GM12878 (cell line): Measurements from ENCODE around the gene VAT1. TPM values are rescaled to one million over a fixed set of nuclear protein-coding genes. Genes with fewer than 3 reads are reported as not detected.

Experiments
- BHLHE40 ChIP-seq, 2 experiments: fragments of 450-650 bp in 1 of 2; IDR thresholded peaks; 2 replicates each; pipeline ENCODE4 v1.6.1; 2011 to 2017; ENCODE audit warnings: low read depth in 2 of 2, borderline replicate concordance in 1 of 2, improper control_type of control experiment in 1 of 2, low read length in 1 of 2, mild to moderate bottlenecking in 1 of 2
- EED ChIP-seq: sonication (generic); IDR thresholded peaks from 2 replicates; pipeline ENCODE4 v1.6.1; 2016; ENCODE audit warnings: antibody characterized with exemption, low read depth
- EGR1 ChIP-seq, 2 experiments: IDR thresholded peaks; 1 replicate in 1 of 2; 2 replicates in 1 of 2; pipeline ENCODE4 v1.6.1; 2011 to 2012; ENCODE audit warnings: low read depth in 2 of 2, low read length in 2 of 2, borderline replicate concordance in 1 of 2, mild to moderate bottlenecking in 1 of 2, moderate library complexity in 1 of 2
- EP300 ChIP-seq, 2 experiments: fragments of 150-350 bp in 1 of 2; IDR thresholded peaks; 2 replicates each; pipeline ENCODE4 v1.6.1; 2011 to 2012; ENCODE audit warnings: low read depth in 2 of 2, low read length in 2 of 2, borderline replicate concordance in 1 of 2, improper control_type of control experiment in 1 of 2, inconsistent platforms in 1 of 2; ENCODE audit not compliant: control insufficient read depth in 1 of 2
- ETV6 ChIP-seq, 2 experiments: fragments of 450-650 bp in 1 of 2; IDR thresholded peaks in 1 of 2; conservative IDR thresholded peaks in 1 of 2; 2 replicates each; pipeline ENCODE4 v1.6.1; 2014; ENCODE audit warnings: antibody characterized with exemption in 1 of 2, borderline replicate concordance in 1 of 2, low read depth in 1 of 2, mild to moderate bottlenecking in 1 of 2, moderate library complexity in 1 of 2
- HDGF ChIP-seq: fragments of 450-650 bp; IDR thresholded peaks from 2 replicates; pipeline ENCODE4 v1.6.1; 2016; ENCODE audit warnings: antibody characterized with exemption
- IRF4 ChIP-seq: IDR thresholded peaks from 2 replicates; pipeline ENCODE4 v1.6.1; 2011; ENCODE audit warnings: low read depth, low read length
- MXI1 ChIP-seq: fragments of 150-350 bp; IDR thresholded peaks from 2 replicates; pipeline ENCODE4 v1.6.1; 2011; ENCODE audit warnings: low read depth, mild to moderate bottlenecking, inconsistent platforms, low read length, improper control_type of control experiment
- NBN ChIP-seq: fragments of 450-650 bp; IDR thresholded peaks from 2 replicates; pipeline ENCODE4 v1.6.1; 2016
- PML ChIP-seq: IDR thresholded peaks from 2 replicates; pipeline ENCODE4 v1.6.1; 2012; ENCODE audit warnings: low read length, inconsistent platforms
- POU2F2 ChIP-seq: IDR thresholded peaks from 3 replicates; pipeline ENCODE4 v1.6.1; 2011; ENCODE audit warnings: low read depth, mild to moderate bottlenecking, low read length, borderline replicate concordance
- RB1 ChIP-seq: fragments of 450-650 bp; formaldehyde crosslinking; IDR thresholded peaks from 2 replicates; pipeline ENCODE4 v1.6.1; 2017; ENCODE audit warnings: mild to moderate bottlenecking, borderline replicate concordance
- RFX5 ChIP-seq: IDR thresholded peaks from 2 replicates; pipeline ENCODE4 v1.6.1; 2011; ENCODE audit warnings: low read depth, low read length, improper control_type of control experiment
- SMARCA5 ChIP-seq: fragments of 450-650 bp; IDR thresholded peaks from 2 replicates; pipeline ENCODE4 v1.6.1; 2017; ENCODE audit warnings: mild to moderate bottlenecking
- SMC3 ChIP-seq: IDR thresholded peaks from 2 replicates; pipeline ENCODE4 v1.6.1; 2011; ENCODE audit warnings: low read length, improper control_type of control experiment, borderline replicate concordance
- STAT3 ChIP-seq: IDR thresholded peaks from 2 replicates; pipeline ENCODE4 v1.6.1; 2011; ENCODE audit warnings: low read depth, low read length, improper control_type of control experiment
- SUPT20H ChIP-seq: IDR thresholded peaks from 2 replicates; pipeline ENCODE4 v1.6.1; 2011; ENCODE audit warnings: low read depth, mild to moderate bottlenecking, low read length, moderate library complexity, borderline replicate concordance; ENCODE audit not compliant: control insufficient read depth
- TAF1 ChIP-seq: IDR thresholded peaks from 2 replicates; pipeline ENCODE4 v1.6.1; 2011; ENCODE audit warnings: mild to moderate bottlenecking, low read depth, low read length, borderline replicate concordance
- YBX1 ChIP-seq: fragments of 450-650 bp; IDR thresholded peaks from 2 replicates; pipeline ENCODE4 v1.6.1; 2016; ENCODE audit warnings: antibody characterized with exemption
- ZBED1 ChIP-seq: IDR thresholded peaks from 2 replicates; pipeline ENCODE4 v1.6.1; 2016; ENCODE audit warnings: borderline replicate concordance
- ZNF24 ChIP-seq: fragments of 450-650 bp; IDR thresholded peaks from 2 replicates; pipeline ENCODE4 v1.6.1; 2017; ENCODE audit warnings: antibody characterized with exemption, mild to moderate bottlenecking
- polyA plus RNA-seq, 11 experiments: library from polyadenylated mRNA; depleted of rRNA in 4 of 11; unstranded in 6 of 11; stranded (reverse) in 5 of 11; fragments of >200 nt; fragmentation: Nextera tagmentation in 4 of 11; fragmentation: Illumina TruSeq in 1 of 11; extraction: Ambion mirVana in 4 of 11; extraction: Trizol in 1 of 11; gene quantifications; 1 replicate in 1 of 11; 2 replicates in 10 of 11; pipeline versions ENCODE4 v1.2.1 to v1.2.3, GENCODE V29; 2011 to 2016; ENCODE audit warnings: inconsistent platforms in 2 of 11, missing spikeins in 2 of 11, low read depth in 1 of 11
- total RNA-seq, 4 experiments: library from RNA; depleted of rRNA in 3 of 4; stranded (reverse); fragments of >200 nt in 3 of 4; fragmentation: Illumina TruSeq in 1 of 4; extraction: Trizol in 1 of 4; gene quantifications; 2 replicates each; pipeline versions ENCODE4 v1.2.1 to v1.2.3, GENCODE V29; 2013 to 2021
- TF ChIP-seq, protein P1 (sequence below): fragments of 450-650 bp; IDR thresholded peaks from 2 replicates; pipeline ENCODE4 v1.6.1; 2016; ENCODE audit warnings: mild to moderate bottlenecking, moderate library complexity, borderline replicate concordance
- TF ChIP-seq, protein P2 (sequence below), 3 experiments: IDR thresholded peaks in 2 of 3; conservative IDR thresholded peaks in 1 of 3; 2 replicates each; pipeline ENCODE4 v1.5.1; 2011; ENCODE audit warnings: low read depth in 3 of 3, low read length in 3 of 3, mild to moderate bottlenecking in 3 of 3, control low read depth in 2 of 3, moderate library complexity in 2 of 3, inconsistent platforms in 1 of 3, mixed read lengths in 1 of 3; ENCODE audit not compliant: control insufficient read depth in 2 of 3, insufficient read depth in 1 of 3; ENCODE audit errors: extremely low read depth in 1 of 3

VAT1 gene
- total and polyA plus RNA-seq, 10 of the 15 experiments (the other 5 are each of a cell fraction or from before 2014, with no cell fraction given), result 5.0 to 19.8 (median 8.2) TPM

DNA sequence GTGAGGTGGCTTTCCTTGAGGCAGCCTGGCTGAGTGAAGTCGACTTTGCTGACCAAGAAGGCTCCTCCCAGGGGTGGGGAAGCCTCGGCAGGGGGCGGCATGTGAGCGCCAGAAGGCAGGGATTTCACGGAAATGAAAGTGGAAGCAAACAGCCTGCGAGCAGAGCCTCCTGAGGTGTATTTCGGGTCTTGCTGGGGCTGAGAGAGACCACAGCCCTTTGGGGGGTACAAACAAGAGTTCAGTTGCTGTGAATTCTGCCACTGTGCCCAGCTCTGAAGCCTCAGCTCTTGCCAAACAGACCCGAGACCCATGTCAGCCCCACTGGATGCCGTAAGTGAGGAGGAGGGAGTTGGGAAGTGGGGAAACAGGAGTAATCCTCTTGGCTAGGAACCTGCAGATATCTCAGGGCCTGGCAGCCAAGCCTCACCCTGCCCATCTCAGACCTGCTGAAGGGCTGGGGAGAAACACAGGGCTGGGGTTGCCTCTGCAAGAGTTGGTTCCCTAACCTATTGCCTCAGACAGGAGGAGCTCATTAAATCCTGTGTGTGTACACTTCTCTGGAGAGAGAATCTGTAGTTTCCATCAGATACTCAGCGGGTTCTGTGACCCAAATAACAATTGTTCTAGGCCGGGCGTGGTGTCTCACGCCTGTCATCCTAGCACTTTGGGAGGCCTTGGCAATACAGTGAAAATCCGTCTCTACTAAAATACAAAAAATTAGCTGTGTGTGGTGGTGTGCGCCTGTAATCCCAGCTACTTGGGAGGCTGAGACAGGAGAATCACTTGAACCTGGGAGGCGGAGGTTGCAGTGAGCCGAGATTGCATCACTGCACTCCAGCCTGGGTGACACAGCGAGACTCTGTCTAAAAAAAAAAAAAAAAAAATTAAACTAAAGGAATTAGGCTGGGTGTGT, 15.3 kb downstream of the VAT1 start, which contains the start of gene IFI35 (continued):
- TF ChIP-seq STAT3 (0 out of 2 replicates have a peak, but pooled peaks have one; percentile 46), ETV6 (conservative IDR thresholded peaks at IDR 0.05 in 1 of 2, IDR thresholded peaks at IDR 0.05 in 1 of 2; ENCODE audit: borderline replicate concordance in 1 of 2, low read depth in 1 of 2) (peak in 1 of 2 experiments; percentile 80; a peak in 2 of 4 replicates), RFX5 (no peak), ZBED1 (peak; percentile 42; the same call in 1 of the 2 replicates), YBX1 (no peak), NBN (peak; percentile 39), EED (0 out of 2 replicates have a peak, but pooled peaks have one; percentile 26), SMC3 (peak; percentile 41; the same call in 1 of the 2 replicates), SMARCA5 (no peak; the same call in 1 of the 2 replicates), EGR1 (IDR thresholded peaks at IDR 0.05; ENCODE audit: borderline replicate concordance in 1 of 2, low read depth in 2 of 2, low read length in 2 of 2) (0 out of 3 replicates have a peak, but pooled peaks of 1 of the 2 experiments have one; percentile 32), POU2F2 (0 out of 3 replicates have a peak, but pooled peaks have one; percentile 38), EP300 (IDR thresholded peaks at IDR 0.05; ENCODE audit: borderline replicate concordance in 1 of 2, control insufficient read depth in 1 of 2, low read depth in 2 of 2, low read length in 2 of 2) (peak in 1 of 2 experiments; percentile 30; a peak in 1 of 4 replicates), BHLHE40 (IDR thresholded peaks at IDR 0.05; ENCODE audit: borderline replicate concordance in 1 of 2, low read depth in 2 of 2, low read length in 1 of 2) (peak; percentile 75; a peak in 3 of 4 replicates), IRF4 (peak; percentile 38; the same call in 1 of the 2 replicates), SUPT20H (no peak), TAF1 (peak; percentile 58; the same call in 1 of the 2 replicates), ZNF24 (no peak), PML (peak; percentile 76; the same call in 1 of the 2 replicates), RB1 (0 out of 2 replicates have a peak, but pooled peaks have one; percentile 15), HDGF (peak; percentile 82), MXI1 (peak; percentile 89)
- TF ChIP-seq, protein P1, sequence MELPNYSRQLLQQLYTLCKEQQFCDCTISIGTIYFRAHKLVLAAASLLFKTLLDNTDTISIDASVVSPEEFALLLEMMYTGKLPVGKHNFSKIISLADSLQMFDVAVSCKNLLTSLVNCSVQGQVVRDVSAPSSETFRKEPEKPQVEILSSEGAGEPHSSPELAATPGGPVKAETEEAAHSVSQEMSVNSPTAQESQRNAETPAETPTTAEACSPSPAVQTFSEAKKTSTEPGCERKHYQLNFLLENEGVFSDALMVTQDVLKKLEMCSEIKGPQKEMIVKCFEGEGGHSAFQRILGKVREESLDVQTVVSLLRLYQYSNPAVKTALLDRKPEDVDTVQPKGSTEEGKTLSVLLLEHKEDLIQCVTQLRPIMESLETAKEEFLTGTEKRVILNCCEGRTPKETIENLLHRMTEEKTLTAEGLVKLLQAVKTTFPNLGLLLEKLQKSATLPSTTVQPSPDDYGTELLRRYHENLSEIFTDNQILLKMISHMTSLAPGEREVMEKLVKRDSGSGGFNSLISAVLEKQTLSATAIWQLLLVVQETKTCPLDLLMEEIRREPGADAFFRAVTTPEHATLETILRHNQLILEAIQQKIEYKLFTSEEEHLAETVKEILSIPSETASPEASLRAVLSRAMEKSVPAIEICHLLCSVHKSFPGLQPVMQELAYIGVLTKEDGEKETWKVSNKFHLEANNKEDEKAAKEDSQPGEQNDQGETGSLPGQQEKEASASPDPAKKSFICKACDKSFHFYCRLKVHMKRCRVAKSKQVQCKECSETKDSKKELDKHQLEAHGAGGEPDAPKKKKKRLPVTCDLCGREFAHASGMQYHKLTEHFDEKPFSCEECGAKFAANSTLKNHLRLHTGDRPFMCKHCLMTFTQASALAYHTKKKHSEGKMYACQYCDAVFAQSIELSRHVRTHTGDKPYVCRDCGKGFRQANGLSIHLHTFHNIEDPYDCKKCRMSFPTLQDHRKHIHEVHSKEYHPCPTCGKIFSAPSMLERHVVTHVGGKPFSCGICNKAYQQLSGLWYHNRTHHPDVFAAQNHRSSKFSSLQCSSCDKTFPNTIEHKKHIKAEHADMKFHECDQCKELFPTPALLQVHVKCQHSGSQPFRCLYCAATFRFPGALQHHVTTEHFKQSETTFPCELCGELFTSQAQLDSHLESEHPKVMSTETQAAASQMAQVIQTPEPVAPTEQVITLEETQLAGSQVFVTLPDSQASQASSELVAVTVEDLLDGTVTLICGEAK, result peak; percentile 32; the same call in 1 of the 2 replicates
- TF ChIP-seq, protein P2, sequence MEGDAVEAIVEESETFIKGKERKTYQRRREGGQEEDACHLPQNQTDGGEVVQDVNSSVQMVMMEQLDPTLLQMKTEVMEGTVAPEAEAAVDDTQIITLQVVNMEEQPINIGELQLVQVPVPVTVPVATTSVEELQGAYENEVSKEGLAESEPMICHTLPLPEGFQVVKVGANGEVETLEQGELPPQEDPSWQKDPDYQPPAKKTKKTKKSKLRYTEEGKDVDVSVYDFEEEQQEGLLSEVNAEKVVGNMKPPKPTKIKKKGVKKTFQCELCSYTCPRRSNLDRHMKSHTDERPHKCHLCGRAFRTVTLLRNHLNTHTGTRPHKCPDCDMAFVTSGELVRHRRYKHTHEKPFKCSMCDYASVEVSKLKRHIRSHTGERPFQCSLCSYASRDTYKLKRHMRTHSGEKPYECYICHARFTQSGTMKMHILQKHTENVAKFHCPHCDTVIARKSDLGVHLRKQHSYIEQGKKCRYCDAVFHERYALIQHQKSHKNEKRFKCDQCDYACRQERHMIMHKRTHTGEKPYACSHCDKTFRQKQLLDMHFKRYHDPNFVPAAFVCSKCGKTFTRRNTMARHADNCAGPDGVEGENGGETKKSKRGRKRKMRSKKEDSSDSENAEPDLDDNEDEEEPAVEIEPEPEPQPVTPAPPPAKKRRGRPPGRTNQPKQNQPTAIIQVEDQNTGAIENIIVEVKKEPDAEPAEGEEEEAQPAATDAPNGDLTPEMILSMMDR (IDR thresholded peaks at IDR 0.05 in 2 of 3, conservative IDR thresholded peaks at IDR 0.05 in 1 of 3; ENCODE audit: control insufficient read depth in 2 of 3, extremely low read depth in 1 of 3, insufficient read depth in 1 of 3, low read depth in 3 of 3, low read length in 3 of 3), result peak; percentile 23 to 79 (median 41); a peak in 5 of 6 replicates
